LNCAP (cell line): ENCODE results near the gene GALNT13.

ENCODE experiments used
- TF ChIP-seq, protein P1 (sequence below): fragments of 450-650 bp; IDR thresholded peaks from 2 replicates; pipeline ENCODE4 v1.5.1; 2017; ENCODE audit warnings: mild to moderate bottlenecking

Gene GALNT13

DNA sequence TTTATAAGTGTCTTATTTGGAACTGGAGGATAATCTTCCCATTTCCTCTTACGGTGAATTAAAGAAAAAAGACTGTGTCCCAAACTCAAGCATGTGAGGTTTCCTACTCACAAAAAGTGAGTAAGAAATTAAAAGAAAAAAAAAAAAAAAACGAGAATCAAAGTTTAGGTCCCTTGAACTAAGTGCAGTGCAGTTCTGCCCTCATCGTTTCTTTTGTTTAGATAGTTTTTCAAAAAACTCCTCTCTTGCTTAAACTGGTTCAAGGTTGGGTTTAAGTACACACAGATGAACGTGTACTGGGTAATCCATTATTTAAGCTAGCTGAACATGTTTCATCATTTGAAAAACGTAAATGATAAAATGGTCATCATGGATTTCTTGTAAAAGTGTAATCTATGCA, 590.9 kb downstream of the GALNT13 start:
- TF ChIP-seq, protein P1, sequence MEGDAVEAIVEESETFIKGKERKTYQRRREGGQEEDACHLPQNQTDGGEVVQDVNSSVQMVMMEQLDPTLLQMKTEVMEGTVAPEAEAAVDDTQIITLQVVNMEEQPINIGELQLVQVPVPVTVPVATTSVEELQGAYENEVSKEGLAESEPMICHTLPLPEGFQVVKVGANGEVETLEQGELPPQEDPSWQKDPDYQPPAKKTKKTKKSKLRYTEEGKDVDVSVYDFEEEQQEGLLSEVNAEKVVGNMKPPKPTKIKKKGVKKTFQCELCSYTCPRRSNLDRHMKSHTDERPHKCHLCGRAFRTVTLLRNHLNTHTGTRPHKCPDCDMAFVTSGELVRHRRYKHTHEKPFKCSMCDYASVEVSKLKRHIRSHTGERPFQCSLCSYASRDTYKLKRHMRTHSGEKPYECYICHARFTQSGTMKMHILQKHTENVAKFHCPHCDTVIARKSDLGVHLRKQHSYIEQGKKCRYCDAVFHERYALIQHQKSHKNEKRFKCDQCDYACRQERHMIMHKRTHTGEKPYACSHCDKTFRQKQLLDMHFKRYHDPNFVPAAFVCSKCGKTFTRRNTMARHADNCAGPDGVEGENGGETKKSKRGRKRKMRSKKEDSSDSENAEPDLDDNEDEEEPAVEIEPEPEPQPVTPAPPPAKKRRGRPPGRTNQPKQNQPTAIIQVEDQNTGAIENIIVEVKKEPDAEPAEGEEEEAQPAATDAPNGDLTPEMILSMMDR, result no peak

DNA sequence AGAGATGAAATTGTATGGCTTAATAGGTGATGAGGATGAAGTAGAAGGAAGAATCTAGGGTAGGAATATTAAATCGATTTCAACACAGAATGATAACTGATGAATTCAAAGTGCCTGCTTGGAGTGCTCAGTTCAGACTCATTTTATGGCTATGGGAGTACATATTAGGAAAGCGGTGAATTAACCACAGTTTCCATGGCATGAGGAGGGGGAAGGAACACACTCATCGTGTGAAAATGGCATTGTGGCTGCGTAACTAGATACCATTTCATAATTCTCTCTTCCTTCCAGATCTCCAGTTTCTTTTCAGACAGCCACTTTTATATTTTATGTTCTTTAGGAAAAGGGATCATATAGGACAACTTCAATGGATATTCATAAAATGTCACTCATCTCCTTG, 594.5 kb downstream of the GALNT13 start:
- TF ChIP-seq, protein P1, result no peak

DNA sequence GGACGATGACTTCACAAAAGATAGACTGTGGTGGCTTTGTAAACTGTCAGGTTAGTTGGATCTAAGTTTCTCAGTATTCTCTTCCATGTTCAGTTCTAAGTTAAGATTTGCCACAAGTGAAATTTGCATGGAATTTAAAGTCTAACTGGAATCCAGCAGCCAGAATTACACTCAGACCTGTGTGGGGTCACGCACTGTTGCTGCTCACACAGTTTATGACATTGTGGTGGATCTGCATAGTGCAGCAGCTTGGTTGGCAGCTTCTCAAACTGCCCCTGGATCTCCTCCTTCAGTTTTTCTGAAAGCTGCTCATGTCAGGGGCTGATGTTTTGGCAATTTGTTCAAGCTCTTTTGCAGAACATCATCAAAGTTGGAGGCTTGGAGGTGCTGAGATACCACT, 598.7 kb downstream of the GALNT13 start:
- TF ChIP-seq, protein P1, result no peak

DNA sequence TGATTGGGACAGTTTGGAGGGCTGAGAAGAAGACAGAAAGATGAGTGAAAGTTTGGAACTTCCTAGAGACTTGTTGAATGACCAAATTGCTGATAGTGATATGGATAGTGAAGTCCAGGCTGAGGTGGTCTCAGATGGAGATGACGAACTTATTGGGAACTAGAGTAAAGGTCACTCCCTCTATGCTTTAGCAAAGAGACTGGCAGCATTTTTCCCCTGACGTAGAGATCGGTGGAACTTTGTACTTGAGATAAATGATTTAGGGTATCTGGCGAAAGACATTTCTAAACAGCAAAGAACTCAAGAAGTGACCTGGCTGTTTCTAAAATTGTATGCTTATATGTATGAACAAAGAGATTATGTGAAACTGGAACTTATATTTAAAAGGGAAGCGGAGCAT, 605.6 kb downstream of the GALNT13 start:
- TF ChIP-seq, protein P1, result no peak

DNA sequence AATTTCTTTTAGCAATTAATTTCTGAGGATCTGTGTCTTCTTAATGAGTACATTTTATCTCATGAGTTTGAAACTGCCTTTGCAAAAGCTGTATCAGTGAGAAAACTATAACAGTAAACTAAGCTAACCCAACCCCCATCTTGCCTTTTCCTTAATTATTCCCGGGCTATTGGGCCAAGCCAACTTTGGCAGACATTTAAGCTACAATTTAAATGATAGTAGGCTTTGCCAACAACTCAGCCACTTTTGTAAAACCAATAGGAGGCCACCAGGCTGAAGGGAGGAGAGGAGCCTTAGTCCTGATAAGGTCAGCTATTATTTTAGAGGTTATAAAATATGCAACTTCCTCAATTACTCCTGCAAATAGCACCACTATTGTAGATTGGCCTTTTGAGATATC, 608.8 kb downstream of the GALNT13 start:
- TF ChIP-seq, protein P1, result no peak

DNA sequence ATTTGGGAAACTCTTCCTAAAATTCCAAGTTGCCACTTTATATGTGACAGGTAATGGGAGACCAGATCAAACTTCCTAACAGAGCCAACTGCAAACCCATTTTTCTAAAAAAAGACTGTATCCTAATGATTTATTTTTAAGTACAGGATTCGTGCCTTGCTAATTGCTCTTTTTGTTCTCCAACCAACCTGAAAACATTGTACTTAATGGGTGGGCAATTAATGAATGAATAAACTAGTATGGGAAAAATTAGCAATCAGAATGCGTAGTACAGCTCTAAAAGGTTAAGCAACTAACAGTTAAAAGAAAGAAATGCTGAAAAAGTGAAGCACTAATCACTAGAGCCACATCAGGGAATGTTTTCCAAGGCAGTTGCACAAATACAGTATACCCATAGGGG, 609.6 kb downstream of the GALNT13 start:
- TF ChIP-seq, protein P1, result no peak

DNA sequence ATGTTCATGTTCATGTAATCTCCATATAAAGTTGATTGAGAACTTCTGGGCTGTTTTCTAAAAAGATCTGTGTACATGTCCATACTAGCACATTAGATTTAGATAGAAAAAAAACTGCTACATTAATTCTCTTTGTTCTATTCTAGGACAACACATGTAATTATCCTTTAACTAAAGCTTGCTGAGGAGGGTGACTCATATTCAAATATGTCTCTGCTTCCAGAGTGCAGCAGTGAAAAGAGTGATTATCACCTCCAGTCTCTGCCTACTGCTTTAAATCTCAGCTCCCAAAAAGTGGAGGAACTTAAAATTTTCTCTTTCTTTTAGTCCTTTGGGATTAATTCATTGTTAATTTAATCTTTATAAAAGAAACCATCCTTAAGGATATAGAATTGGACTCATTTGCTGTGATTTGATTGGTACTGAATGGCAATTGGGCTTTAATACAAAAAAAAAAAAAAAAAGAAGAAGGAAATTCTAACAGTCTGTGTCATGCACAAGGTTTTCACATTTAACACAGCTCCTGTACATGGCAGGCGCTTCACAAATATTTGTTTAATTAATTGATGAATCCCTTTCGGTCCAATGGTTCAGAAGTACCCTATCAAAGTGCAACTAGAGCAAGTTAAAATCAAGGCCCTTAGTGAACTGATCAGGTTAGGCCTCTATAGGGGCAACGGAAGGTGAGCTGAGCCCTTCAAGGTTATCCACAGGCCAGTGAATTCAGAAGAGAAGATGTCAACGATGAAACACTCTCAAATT, 612.8 kb downstream of the GALNT13 start:
- TF ChIP-seq, protein P1, result no peak

DNA sequence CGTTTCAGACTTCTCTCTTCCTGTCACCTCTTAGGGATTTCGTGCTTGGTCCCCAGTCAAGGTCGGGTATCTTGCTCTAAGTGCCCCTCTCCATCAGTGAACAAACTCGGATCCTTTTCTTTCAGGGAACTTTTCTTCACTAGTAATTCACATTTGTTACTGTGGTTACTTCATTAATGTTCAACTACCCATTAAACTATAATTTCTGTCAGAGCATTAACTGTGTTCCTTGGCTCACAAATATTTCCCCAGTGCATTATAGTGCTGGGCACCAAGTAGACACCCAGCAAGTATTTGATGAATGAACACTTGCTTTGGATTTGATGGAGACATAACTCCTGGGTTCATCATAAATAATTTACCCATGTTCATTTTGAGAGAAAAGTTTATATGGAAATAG, 617.1 kb downstream of the GALNT13 start:
- TF ChIP-seq, protein P1, result no peak
